NCI-H1436 treated with DMSO at 0.1 percent for 48 hours (cell line): ENCODE measurements around the gene RPL36.
A peak's percentile ranks its signal among the peaks of the same experiment; 100 is the strongest.

Experiments used
- DNase-seq: peaks from one replicate; lab custom pipeline; 2025; lab: John Stamatoyannopoulos, UW

The RPL36 gene

DNA sequence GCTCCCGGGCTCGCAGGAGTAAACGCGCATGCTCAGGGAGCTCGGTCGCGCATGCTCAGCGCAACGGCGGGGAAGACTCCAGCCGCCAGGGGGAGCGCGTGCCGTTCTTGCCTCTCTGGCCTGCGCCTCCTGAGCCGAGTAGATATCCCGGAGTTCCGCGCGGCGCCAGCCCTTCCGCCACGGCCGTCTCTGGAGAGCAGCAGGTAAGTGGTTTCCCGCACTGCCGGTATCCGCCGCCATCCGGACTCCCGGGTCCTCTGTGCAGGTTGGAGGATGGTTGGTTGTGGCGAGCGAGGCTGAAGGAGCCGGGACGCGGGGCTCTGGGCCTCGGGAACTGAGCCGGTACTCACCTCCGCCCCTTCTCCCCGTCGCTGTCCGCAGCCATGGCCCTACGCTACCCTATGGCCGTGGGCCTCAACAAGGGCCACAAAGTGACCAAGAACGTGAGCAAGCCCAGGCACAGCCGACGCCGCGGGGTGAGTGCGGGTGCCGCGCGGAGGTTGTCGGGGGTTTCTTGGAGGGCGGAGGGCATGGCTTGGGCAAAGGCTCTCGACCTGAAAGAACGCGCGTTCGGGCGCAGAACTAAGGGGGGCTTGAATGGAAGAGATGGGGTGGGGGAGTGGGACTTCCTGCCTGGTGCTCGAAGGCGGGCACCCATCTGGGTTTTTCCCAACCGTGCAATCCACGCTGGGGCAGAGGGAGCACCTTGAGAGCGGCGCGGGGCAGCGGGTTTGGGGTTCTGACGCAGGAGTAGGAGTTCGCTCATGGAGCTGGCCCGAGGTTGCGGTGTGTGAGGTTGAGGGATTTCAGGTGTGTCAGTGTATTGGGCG is at the start of gene RPL36:
Gene RPL36 (plus strand): TSS at position 171 of the 830 bp plus-strand sequence. CDS start 213 bp downstream, at position 384.
- DNase-seq: peak; percentile 74

DNA sequence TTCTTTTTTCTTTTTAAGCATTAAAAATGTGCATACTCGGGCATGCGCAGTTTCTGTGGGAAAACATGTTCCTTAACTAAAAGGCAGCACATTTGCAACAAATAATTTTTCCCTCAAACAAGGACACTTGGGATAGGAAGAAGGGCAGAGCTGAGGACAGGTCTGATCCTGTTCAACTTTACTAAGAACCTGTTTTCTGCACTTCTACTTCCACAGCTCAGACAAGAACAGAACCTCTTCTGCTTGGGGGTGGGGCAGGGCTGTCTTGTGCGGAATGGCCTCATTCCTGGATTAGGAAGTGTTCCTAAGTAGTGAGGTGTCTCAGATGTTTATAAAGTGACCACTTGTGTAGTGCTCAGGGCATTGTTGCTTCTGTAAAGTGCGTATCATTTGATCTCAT is 48.9 kb upstream of the RPL36 start:
- no peak for DNase-seq

DNA sequence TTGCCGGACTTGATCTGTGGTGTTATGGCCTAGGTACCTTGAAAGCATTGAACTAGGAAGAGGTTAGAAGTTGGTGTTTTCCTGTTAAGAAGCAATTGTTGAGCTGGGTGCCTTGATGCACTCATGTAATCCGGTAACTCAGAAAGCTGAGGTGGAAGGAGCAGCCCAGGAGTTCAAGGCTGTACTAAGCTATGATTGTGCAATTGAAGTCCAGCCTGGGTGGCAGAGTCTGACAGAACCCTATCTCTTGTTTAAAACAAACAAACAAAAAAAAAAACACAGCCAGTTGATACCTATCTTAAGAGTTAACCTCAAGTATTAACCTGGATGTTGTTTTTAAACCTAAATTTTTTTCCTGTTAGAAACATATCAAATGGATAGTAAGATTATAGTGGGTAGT is 47.9 kb upstream of the RPL36 start:
- no peak for DNase-seq

DNA sequence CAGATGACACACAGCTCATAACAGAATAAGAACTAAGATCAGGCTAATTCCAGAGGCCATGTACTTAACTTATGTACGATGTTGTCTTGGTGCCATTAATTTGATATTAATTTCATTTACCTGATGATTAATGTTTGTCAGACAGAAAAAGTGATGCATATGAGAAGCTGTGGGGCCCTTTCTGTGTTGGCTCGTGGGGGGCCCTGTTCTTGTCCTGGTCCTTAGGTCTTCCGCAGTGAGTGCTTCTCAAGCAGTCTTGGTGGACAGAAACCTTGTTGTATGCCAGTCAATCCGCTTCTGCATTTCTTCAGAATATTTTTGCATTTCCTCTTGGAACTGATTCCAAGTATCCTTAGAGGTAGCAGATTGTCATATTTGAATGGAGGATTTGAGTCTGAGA is 47.0 kb upstream of the RPL36 start:
- no peak for DNase-seq

DNA sequence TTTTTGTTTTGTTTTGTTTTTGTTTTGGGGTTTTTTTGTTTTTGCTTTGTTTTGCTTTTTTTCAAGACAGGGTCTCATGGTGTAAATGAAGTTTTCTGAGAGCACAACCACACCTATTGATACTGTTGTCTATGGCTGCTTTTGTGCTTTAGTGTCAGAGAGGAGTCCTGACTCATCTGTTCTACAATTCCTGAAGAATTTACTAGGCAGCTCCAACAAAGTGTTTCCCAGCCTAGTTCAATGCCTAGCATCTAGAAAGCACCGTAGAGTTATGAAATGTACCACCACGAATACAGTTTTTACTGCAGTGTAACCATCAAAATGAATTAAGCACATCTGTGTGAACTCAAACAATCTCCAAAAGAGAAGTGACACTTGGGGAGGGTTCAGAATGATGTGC is 46.1 kb upstream of the RPL36 start:
- DNase-seq: no peak

DNA sequence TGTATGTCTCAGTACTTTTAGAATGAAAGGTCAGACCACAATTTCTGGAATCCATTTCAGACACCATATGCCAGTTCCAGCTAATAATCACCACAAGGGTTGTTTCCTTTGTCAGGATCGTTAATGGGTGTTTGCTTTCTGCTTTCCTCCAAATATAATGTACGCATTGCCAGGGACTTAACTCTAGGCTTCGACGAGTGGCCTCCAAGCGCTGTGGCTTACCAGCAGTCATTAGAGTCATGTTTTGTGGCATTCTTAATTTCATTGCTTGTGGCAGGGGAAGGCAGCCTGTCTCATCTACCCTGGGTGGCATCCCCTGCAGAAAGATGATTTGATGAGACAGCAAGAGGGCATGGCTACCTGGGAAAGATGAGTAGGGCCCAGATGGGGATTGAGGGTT is 44.7 kb upstream of the RPL36 start:
- no peak for DNase-seq

DNA sequence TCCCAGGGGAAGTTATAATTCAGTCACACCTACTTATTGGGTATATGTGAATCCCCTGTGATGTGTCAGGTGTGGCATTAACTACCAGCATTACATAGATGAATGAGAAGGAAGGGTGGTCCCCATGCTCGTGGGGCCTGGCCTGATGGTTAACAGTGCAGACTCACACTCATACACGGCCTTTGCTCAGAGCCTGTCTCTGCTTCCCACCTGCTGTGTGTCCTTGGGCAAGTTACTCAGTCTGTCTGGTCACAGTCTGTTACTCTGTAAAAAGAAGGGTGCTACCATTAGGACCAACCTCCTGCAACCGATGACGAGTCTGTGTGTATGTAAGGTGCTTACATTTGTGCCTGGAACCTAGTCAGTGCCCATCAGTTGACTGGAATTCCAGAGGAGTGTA is 43.4 kb upstream of the RPL36 start:
- no peak for DNase-seq

DNA sequence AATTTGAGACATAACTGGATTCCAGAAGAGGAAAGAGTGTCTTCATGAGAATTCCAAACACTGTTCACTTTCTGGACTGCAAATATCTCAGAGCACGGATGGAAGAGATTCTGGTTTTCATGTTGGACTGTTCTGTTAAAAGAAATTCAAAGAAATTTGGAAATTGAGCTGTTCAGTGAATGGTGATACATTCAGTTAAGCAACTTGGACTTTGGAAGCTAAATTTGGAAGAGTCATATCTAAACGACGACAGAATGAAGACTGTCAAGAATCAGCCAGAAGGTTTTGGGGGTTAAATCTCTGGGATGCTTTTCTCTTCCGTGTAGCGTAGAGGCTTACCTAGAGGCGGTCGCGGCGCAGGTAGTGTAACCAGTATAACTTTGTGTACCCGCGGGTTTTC is 41.6 kb upstream of the RPL36 start:
- no peak for DNase-seq

DNA sequence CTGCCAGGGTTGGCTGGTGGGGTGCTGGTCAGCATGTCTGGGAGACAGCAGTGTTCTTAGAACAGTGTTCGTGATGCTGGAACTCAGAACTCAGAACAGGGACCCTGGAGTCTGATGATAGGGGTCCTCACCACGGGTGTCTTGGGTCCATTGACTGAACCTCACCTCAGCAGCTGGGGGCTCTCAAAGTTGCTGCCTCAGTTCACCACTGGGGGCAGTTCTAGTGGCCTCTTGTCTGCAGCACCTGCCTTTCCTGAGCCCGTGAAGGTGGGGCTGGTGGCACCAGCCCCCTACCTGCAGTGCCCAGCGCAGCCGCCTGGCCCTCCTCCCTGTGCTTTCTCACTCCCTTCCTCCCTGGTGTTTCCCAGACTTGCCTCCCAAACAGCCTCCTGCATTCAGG is 38.7 kb upstream of the RPL36 start:
- DNase-seq: no peak

DNA sequence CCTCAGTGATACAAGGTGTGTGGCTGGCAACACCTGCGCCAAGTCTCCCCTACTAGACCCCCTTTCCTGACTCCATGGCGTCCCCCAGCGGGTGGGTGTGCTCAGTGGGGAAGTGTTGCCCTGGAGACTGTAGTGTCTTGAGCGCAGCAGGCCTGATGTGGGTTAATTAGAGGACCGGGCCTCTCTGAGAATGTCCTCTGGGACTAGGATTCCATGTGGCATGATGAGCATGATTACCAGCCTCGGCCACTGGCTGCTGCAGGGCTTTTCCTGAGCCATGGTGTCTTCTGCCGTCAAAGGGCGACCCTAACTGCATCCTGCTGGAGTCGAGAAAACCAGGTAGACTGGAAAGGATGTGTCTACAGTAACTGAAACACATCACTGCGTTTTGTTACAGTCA is 37.8 kb upstream of the RPL36 start:
- DNase-seq: no peak

DNA sequence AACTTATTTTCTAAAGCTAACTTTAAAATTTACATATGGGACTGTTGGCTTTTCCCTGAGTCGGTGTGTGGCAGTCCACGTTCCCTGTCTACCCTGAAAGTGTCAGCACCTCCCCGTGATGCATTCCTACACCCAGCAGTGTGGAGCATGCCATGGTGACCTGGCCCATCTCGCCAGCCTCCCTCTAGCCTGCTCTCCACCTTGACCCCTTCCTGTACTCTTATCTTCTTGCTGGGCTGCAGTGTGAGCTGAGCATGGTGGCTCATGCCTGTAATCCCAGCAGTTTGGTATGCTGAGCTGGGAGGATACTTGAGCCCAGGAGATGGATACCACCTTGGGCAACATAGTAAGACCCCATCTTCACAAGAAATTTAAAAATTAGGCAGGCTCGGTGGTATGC is 35.2 kb upstream of the RPL36 start:
- no peak for DNase-seq

DNA sequence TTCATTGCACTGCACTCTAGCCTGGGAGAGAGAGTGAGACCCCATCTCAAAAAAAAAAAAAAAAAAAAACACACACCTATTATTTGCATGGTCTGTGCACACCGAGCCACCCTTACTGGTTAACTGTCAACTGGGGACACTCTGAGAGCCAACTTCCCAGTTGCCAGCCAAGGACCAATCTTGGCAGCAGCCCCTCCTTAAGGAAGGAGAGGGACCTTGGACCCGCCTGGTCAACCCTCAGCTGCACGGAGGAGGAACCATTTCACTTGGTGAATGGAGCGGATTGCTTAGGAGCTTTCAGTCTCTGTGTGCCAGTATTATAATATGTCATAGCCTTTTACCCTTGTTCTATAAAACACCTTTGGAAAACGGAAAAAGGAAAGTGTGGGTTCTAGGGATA is 34.7 kb upstream of the RPL36 start:
- DNase-seq: no peak

DNA sequence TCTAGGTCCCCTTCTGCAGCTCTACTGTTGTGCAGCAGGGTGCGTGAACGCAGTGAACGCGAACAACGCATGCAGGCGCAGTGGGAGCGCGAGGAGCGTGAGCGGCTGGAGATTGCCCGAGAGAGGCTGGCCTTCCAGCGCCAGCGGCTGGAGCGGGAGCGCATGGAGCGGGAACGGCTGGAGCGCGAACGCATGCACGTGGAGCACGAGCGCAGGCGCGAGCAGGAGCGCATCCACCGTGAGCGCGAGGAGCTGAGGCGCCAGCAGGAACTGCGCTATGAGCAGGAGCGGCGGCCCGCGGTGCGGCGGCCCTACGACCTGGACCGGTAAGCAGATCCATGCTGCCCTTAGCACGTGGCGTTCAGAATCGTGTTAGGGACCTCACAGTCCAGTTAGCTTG is 28.6 kb upstream of the RPL36 start:
- no peak for DNase-seq

DNA sequence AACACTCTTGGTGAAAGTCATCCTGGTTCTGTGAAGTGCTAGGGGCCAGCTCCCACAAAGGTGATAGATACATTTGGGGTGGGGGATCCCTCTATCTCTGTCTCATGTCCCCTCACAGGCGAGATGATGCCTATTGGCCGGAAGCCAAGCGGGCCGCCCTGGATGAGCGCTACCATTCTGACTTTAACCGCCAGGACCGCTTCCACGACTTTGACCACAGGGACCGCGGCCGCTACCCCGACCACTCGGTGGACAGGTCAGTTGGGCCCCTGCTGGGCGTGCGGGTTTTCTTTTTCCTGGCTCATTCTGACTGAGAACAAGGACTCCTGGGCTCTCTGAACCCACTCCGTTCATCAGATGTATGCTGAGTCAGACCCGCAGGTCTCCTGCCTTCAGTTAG is 26.2 kb upstream of the RPL36 start:
- DNase-seq: no peak

DNA sequence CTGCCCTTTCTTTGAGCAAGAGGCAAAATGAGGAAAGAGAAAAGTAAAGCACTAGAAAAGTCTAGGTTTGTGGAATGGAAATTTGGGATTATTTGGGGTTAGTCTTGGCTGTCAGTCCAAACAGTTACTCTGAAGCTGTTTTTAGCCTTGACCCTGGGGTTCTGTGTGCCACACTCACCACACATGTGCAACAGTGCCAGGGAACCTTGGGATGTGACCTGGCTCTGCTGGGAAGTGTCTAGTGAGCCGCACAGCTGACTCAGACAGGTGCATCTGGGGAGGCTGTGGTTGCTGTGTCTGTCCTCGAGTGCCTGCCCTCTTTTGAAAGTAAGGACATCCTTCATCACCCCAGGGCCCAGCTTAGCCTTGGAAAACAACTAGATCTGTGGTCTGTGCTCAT is 25.6 kb upstream of the RPL36 start:
- DNase-seq: no peak

DNA sequence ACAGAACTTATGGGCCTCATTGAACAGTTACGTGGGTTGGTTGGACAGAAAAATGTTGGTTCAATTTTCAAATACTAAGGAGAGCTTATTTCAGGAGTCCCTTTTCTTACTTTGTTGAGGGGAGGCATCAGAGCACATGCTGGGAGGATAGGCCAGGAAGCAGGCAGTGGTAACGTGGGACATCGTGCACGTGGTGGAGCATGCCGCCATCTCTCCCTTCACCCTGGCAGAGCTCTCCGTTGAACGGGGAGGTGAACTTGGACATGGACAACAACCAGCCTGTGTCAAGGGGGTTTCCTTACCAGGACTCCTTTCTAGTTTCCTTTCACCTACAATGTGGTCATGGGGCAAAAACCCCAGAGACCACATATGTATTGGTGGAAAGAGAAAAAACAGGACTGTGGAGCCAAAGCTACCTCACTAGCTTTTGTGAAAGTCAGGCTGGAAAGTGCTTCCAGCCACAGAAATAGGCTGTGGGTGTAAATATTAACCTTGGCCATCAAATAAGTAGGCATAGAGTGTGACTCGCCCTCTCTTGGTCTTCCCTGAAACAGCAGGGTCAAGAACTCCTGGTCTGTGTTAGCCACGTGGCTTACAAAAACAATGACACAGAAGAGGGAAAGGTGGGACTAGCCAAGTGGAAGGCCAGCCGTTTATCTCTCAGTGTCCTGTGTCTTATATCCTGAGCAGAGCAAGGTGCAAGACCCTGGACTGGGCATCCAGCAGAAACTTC is 24.1 kb upstream of the RPL36 start:
- DNase-seq: no peak

DNA sequence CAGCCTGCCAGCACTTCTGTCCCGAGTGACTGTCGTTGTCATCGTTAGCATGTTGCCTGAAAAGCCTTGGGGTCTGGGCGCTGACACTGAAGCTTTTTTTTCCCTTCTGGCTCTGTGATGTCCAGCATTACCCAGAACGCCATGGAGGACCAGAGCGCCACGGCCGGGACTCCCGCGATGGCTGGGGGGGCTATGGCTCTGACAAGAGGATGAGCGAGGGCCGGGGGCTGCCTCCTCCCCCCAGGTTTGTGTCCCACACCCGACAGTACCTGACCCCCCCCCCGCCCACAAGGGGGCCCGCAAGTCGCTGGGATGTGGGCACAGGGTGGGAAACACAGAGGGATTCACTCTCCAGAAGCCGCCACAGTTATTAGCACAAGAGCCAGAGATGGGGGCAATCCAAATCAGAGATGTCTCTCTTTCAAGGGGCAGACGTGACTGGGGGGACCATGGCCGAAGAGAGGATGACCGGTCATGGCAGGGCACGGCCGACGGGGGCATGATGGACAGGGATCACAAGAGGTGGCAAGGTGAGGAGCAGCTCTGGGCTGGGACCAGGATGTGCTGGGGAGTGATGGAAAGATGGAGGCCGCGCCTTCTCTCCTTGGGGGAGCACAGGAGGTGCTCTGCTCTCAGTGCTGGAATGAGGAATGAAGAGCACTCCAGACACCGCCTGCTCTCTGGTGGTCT is 23.0 kb upstream of the RPL36 start:
- no peak for DNase-seq

DNA sequence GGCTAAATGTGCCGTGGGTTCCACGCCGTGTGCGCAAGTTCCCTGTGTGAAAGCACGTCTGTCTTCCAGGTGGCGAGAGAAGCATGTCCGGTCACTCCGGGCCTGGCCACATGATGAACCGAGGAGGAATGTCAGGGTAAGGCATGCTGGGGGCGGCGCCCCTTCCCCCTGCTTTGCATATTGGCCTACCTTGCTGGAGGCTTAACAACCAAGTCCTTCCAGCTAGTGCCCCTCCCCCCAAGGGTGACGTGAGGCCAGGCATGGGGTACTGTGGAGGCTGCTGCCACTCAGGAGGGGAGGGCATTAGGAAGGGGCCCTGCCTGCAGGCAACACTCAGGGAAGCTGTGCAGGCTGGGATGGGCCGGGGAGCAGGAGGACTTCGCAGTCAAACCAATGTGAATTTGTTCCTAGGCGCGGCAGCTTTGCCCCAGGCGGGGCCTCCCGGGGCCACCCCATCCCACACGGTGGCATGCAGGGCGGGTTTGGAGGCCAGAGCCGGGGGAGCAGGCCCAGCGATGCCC is 22.3 kb upstream of the RPL36 start:
- no peak for DNase-seq

DNA sequence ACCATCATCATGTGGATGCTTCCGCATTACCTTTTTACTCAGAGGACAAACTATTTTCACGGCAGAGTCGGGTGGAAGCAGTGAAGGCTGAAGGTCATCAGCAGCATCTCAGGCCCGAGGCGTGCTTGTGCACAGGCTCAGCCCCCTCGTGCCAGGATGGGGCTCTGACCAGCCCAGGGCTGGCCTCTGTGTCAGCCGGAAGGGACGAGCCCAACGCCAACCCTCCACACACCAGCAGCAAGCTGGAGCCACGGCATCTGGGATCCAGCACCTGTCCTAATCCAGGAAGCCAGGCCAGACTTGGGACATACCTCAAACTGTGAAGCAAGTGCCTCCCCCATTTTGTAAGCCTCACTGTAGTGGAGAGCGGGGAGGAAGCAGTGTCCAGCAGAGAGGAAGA is 20.9 kb upstream of the RPL36 start:
- no peak for DNase-seq

DNA sequence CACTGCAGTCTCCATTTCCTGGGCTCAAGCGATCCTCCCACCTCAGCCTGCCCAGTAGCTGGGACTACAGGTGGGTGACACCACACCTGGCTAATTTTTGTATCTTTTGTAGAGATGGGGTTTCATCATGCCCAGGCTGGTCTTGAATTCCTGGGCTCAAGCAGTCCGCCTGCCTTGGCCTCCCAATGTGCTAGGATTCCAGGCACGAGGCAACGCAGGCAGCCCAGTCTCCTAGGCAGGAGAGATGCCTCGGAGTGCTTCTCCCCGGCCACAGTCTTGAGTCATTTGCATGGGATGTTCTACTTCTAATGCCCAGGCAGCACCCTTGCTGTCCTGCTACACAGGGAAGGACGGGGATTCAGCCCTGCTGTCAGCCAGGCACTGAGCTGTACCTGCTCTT is 18.5 kb upstream of the RPL36 start:
- no peak for DNase-seq

DNA sequence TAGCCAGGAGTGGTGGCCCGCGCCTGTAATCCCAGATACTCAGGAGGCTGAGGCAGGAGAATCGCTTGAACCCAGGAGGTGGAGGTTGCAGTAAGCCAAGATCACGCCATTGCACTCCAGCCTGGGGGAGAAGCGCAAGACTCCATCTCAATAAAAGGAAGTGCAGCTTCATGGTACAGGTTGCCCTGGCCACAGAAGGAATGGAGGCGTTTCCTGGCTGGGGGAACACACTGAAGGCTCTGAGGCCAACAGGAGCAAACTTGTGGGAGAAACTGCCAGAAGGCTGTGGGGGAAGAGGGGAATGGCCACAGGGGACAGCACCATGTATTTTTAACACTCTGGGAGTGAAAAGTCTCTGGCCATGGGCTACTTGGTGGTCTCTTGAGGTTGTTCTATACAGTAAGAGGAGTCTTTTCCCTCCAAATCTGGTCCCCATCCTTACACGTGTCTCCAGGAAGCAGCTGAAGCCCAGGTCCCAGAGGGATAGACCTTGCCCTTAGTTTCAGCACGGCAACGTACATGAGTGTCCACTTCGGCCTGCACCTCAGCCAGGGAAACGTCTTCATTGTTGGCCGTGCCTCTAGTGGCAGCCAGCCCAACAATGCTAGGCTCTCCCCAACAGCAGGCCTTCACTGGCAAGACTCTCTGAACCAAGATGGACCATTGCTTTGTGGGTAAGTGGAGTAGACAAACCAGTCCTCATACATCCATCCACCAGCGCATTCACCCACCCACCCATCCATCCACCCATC is 17.2 kb upstream of the RPL36 start:
- no peak for DNase-seq

DNA sequence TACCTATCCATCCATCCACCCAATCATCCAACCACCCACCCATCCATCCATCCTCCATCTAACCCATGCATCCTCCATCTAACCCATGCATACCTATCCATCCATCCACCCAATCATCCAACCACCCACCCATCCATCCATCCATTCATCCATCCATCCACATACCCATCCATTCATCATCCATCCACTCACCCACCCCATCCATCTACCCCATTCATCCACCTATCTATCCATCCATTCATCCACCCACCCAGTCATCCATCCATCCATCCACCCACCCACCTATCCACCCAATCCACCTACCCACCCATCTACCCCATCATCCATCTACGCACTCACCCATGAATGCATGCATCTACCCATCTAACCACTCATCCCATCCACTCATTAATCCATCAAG is 16.3 kb upstream of the RPL36 start:
- no peak for DNase-seq
